ENCODE data around the gene C1QTNF3.

DNA sequence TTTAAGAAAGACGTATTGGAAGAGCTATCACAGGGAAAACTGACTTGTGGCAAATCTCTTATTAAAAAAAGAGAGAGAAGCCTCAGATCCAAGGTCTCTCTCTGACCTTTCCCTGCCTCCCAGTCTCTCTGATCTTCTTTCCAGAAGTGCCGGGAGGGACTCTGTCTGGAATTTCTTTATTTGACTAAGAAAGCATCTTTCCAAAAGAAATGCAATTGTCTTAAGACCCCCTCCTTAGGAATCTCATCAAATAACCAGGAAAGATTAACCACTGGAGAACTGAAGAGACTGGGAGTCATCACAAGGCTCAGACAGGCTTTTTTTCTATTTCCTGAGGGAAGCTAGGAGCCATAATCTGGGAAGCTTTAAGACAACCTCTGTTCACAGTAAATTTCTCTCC is 4.6 kb downstream of the C1QTNF3 start:
- TF ChIP-seq POLR2A (IDR thresholded peaks at IDR 0.05), result no peak
- TF ChIP-seq, protein P1, sequence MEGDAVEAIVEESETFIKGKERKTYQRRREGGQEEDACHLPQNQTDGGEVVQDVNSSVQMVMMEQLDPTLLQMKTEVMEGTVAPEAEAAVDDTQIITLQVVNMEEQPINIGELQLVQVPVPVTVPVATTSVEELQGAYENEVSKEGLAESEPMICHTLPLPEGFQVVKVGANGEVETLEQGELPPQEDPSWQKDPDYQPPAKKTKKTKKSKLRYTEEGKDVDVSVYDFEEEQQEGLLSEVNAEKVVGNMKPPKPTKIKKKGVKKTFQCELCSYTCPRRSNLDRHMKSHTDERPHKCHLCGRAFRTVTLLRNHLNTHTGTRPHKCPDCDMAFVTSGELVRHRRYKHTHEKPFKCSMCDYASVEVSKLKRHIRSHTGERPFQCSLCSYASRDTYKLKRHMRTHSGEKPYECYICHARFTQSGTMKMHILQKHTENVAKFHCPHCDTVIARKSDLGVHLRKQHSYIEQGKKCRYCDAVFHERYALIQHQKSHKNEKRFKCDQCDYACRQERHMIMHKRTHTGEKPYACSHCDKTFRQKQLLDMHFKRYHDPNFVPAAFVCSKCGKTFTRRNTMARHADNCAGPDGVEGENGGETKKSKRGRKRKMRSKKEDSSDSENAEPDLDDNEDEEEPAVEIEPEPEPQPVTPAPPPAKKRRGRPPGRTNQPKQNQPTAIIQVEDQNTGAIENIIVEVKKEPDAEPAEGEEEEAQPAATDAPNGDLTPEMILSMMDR (IDR thresholded peaks at IDR 0.05), result no peak
